Sigmoid colon (tissue), 4 donors: Measurements from ENCODE around the gene BHLHA15.

Source experiments
- EP300 ChIP-seq, 4 donors: sonication (generic); formaldehyde crosslinking; IDR thresholded peaks; one replicate each; pipeline ENCODE4 v1.6.1; 2017; ENCODE audit warnings: antibody characterized with exemption in 4 of 4
- POLR2A ChIP-seq, 2 donors: fragments of 450-650 bp; IDR thresholded peaks; one replicate each; pipeline ENCODE4 v1.6.1; 2016; ENCODE audit warnings: antibody characterized with exemption in 2 of 2, mild to moderate bottlenecking in 2 of 2, moderate library complexity in 2 of 2
- TF ChIP-seq, protein P1 (sequence below), 4 experiments: fragments of 450-650 bp in 3 of 4; fragments of 200-600 bp in 1 of 4; IDR thresholded peaks; one replicate each; pipeline ENCODE4 v1.5.1; 2016 to 2019; ENCODE audit warnings: antibody characterized with exemption in 4 of 4, mild to moderate bottlenecking in 3 of 4, moderate library complexity in 2 of 4

- TF ChIP-seq, protein P1, sequence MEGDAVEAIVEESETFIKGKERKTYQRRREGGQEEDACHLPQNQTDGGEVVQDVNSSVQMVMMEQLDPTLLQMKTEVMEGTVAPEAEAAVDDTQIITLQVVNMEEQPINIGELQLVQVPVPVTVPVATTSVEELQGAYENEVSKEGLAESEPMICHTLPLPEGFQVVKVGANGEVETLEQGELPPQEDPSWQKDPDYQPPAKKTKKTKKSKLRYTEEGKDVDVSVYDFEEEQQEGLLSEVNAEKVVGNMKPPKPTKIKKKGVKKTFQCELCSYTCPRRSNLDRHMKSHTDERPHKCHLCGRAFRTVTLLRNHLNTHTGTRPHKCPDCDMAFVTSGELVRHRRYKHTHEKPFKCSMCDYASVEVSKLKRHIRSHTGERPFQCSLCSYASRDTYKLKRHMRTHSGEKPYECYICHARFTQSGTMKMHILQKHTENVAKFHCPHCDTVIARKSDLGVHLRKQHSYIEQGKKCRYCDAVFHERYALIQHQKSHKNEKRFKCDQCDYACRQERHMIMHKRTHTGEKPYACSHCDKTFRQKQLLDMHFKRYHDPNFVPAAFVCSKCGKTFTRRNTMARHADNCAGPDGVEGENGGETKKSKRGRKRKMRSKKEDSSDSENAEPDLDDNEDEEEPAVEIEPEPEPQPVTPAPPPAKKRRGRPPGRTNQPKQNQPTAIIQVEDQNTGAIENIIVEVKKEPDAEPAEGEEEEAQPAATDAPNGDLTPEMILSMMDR (IDR thresholded peaks at IDR 0.05) = no peak
- no peak for TF ChIP-seq POLR2A (IDR thresholded peaks at IDR 0.05)
- no peak for TF ChIP-seq EP300 (IDR thresholded peaks at IDR 0.05)
Measured at GRCh38 chr7:98215561-98216495, 4.6 kb downstream of the BHLHA15 start.
